ENCODE results near the gene SYNPO2L. TPM values are rescaled to one million over a fixed set of nuclear protein-coding genes. Genes with fewer than 3 reads are reported as not detected.
"Not testable (repeated sequence)": the region's sequence is repeated elsewhere in the genome, so short reads cannot be mapped to it uniquely, and the experiment has no call there.

SYNPO2L gene
- total and polyA plus RNA-seq, 4 donors, result 0.11 to 1.5 (median 0.54) TPM; not detected in 1

DNA sequence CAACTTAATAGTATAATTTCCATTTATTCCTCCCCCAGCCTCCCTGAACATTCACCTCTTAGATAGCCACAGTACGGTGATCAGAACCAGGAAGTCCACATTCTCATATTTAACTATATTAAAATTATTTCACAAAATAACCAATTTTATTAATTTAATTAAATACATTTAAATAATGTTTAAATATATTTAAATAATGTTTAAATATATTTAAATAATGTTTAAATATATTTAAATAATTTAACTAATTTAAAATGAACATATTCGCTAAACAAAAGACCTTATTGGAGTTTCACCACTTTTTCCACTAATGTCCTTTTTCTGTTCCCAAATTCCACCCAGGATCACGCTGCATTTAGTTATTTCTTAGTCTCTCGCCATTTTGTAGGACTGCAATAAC, 12.5 kb upstream of the SYNPO2L start:
- H3K27ac ChIP-seq (ENCODE audit: low read depth, low read length); H3K36me3 ChIP-seq (ENCODE audit: control insufficient read depth, insufficient read depth, low read length); H3K27me3 ChIP-seq (ENCODE audit: control insufficient read depth, insufficient read depth, low read length); H3K9me3 ChIP-seq (ENCODE audit: control insufficient read depth, insufficient read depth, low read length); DNase-seq (ENCODE audit: low read depth in 4 of 6, low spot score in 6 of 6); H3K4me3 ChIP-seq (ENCODE audit: low read depth, low read length); H3K4me1 ChIP-seq (ENCODE audit: control insufficient read depth, insufficient read depth, low read length): not testable (repeated sequence)
- no CpG with 5 or more reads among the region's 4 CpGs for WGBS (ENCODE audit: insufficient coverage)

DNA sequence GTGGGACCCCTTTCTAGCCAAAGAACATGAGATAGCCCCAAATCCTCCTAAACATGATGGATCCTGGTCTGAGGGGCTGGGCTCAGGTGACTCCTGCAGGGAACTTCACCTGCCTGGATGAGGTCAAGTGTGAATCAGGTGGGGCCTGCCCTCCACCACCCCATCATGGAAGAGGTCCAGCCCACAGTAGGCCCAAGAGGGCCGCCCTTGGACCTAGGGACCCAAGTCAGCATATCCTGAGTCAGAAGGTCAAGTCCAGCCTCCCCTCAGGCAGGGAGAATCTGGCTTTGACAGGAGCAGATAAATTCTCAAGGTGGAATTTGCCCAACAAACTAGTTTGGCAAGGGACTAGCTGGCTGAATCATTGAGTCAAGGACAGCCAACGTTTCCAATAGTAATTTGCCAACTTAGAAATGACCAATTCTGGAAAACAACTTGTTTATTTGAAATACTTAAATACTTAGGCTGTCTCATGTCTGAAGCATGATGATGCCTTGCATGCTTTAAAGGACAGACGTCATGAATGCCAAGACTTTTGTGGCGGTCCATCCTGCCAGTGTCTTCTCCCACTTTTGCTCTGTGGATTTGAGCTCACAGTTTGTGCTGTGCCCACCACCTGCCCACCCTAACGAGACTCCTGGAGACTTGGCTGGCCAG, 10.5 kb upstream of the SYNPO2L start:
- not testable (repeated sequence) for H3K27me3 ChIP-seq (ENCODE audit: control insufficient read depth, insufficient read depth, low read length); H3K36me3 ChIP-seq (ENCODE audit: control insufficient read depth, insufficient read depth, low read length); H3K4me3 ChIP-seq (ENCODE audit: low read depth, low read length); H3K27ac ChIP-seq (ENCODE audit: low read depth, low read length); H3K4me1 ChIP-seq (ENCODE audit: control insufficient read depth, insufficient read depth, low read length); H3K9me3 ChIP-seq (ENCODE audit: control insufficient read depth, insufficient read depth, low read length); DNase-seq (ENCODE audit: low read depth in 4 of 6, low spot score in 6 of 6)
- no CpG with 5 or more reads among the region's 5 CpGs for WGBS (ENCODE audit: insufficient coverage)

DNA sequence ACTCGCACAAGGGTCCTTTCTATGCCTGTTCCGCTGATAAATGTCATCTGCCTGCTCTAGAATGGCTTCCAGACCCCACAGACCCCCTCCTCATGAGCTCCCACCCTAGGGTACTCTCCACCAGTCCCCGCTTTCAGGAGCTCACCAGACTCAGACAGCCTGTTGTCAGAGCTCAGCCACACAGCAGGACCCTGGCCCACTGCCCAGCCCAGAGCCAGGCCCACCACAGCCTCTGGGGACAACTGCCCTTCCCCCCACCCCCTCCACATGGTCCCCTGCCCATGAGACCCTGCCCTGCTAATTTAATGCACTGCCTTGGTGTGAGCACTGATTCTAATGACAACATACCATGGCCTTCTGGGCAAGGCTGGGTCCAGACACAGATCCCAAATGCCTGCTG, 9.8 kb upstream of the SYNPO2L start:
- 25% methylated on average over 2 of the region's 3 CpGs for WGBS (ENCODE audit: insufficient coverage)
- not testable (repeated sequence) for H3K27ac ChIP-seq (ENCODE audit: low read depth, low read length); H3K4me3 ChIP-seq (ENCODE audit: low read depth, low read length)

DNA sequence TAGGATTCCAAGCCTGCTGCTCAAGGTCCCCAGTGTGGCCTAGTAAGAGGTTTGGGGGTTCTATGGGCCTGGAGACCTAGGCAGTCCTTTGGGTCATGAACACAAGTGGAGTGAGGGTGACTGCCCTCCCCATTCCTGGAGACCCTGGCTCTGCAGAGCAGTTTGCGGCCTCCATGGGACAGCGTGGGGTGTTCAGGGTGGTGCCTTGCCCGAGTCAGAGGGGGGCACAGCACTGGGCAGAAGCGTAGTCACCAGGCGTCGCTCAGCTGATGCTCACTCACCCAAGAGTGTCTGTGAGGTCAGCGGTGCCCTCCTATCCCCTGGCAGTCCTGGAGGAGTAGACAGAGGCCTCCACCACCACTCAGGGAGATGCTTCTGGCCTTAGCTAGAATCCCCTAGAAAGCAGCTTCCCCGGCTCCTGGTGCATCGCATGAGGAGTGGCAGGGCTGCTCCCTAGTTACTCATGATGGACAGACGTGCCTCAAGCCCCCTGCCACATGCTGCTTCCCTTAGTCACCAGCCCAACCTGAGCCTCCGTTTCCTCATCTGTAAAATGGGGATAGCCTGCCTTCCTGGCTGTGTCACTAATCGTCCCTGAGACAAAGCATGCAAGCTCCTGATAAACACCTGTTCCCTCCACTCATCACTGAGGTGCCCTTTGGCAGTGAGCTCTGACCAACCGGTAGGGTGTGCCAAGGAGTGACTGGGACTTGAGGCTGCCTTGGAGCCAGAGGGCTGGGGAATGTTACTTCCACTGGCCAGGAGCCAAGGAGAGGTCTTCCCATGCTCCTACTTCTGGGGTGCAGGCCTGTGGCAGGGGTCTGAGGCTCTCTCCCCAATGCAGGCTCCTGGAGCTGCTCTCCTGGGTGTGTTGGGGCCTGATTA, 8.6 kb upstream of the SYNPO2L start:
- H3K9me3 ChIP-seq (ENCODE audit: control insufficient read depth, insufficient read depth, low read length); H3K4me1 ChIP-seq (ENCODE audit: control insufficient read depth, insufficient read depth, low read length); H3K27me3 ChIP-seq (ENCODE audit: control insufficient read depth, insufficient read depth, low read length); H3K27ac ChIP-seq (ENCODE audit: low read depth, low read length); H3K36me3 ChIP-seq (ENCODE audit: control insufficient read depth, insufficient read depth, low read length); H3K4me3 ChIP-seq (ENCODE audit: low read depth, low read length); DNase-seq (ENCODE audit: low read depth in 4 of 6, low spot score in 6 of 6): not testable (repeated sequence)
- WGBS (ENCODE audit: insufficient coverage), result 83% methylated on average over 9 of the region's 13 CpGs

More for the DNA sequence above, 9.8 kb upstream of the SYNPO2L start:
- H3K9me3 ChIP-seq (ENCODE audit: control insufficient read depth, insufficient read depth, low read length); H3K4me1 ChIP-seq (ENCODE audit: control insufficient read depth, insufficient read depth, low read length); DNase-seq (ENCODE audit: low read depth in 4 of 6, low spot score in 6 of 6); H3K36me3 ChIP-seq (ENCODE audit: control insufficient read depth, insufficient read depth, low read length); H3K27me3 ChIP-seq (ENCODE audit: control insufficient read depth, insufficient read depth, low read length): not testable (repeated sequence)

DNA sequence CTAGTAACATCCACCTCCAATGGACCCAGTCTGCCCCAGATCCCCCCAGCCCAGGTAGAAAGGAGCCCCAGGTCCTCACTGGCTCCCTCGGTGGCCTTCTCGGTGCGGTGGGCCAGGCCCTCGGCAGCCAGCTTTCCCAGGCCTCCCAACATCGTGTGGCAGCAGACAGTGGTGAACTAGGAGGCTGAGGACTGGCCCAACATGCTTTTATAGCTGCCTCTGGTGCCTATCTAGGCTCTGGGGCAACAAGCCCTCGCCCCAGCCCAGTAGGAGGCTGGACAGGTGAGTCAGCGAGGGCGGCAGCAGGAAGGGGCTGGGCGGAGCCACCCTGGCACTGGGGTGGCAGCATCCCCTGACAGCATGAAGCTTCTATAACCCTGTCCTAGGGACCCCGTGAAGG, 7.8 kb upstream of the SYNPO2L start:
- H3K9me3 ChIP-seq (ENCODE audit: control insufficient read depth, insufficient read depth, low read length); DNase-seq (ENCODE audit: low read depth in 4 of 6, low spot score in 6 of 6); H3K4me3 ChIP-seq (ENCODE audit: low read depth, low read length); H3K4me1 ChIP-seq (ENCODE audit: control insufficient read depth, insufficient read depth, low read length); H3K36me3 ChIP-seq (ENCODE audit: control insufficient read depth, insufficient read depth, low read length); H3K27me3 ChIP-seq (ENCODE audit: control insufficient read depth, insufficient read depth, low read length); H3K27ac ChIP-seq (ENCODE audit: low read depth, low read length): not testable (repeated sequence)
- 82% methylated on average over 4 of the region's 10 CpGs for WGBS (ENCODE audit: insufficient coverage)

DNA sequence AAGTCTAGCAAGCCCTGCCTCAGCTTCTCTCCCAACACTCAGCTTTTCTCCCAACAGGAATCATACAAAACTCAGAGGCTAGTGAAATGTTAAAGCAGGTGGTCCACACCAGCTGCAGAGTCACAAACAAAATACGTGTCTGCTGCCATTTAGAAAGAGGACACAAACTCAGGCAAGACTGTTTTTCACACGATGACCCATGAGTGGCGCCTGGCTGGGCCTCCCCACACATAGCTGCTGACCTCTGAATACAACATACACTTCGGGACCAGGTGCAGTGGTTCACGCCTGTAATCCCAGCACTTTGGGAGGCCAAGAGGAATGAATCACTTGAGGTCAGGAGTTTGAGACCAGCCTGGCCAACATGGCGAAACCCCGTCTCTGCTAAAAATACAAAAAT, 6.9 kb upstream of the SYNPO2L start:
- H3K9me3 ChIP-seq (ENCODE audit: control insufficient read depth, insufficient read depth, low read length); H3K4me1 ChIP-seq (ENCODE audit: control insufficient read depth, insufficient read depth, low read length); H3K27me3 ChIP-seq (ENCODE audit: control insufficient read depth, insufficient read depth, low read length); DNase-seq (ENCODE audit: low read depth in 4 of 6, low spot score in 6 of 6); H3K4me3 ChIP-seq (ENCODE audit: low read depth, low read length); H3K36me3 ChIP-seq (ENCODE audit: control insufficient read depth, insufficient read depth, low read length); H3K27ac ChIP-seq (ENCODE audit: low read depth, low read length): not testable (repeated sequence)
- 80% methylated on average over 3 of the region's 7 CpGs for WGBS (ENCODE audit: insufficient coverage)

DNA sequence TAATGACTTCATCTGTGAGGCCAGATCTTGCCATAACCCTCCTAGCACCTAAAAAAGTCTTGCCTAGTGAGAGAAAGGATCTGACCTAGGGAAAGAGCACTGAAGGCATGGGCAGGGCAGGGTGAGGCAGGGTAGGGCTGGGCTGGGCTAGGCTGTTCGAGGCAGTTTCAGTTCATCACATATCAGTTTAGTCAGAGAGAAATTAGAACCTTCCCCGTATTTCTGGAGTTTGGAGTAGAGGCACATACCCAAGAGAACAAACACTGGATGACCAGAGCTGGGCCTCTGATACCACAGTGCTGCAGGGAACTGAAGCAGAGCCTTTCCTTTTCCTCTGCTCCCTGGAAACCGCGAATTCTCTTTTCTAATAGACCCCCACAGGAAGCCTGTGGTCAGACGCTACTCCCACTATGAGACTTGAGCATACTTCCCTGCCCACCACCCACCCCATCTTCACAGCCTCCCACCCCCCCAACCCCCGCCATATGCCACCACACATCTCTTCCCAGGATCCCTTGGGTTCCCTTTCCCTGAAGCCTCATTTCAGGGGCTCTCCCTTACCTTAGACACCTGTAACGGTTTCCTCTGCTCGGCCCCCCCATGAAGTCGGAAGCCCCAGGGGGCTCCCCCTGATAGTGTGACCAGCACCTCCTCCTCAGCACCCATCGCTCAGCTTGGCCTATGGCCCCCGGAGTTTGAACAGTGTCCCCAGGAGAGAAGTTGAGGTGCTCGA, 406 bp downstream of the SYNPO2L start:
- no peaks in the 10 kb centered on the region for H3K27me3 ChIP-seq (ENCODE audit: control insufficient read depth, insufficient read depth, low read length)
- 84% methylated on average over 10 of the region's 12 CpGs for WGBS (ENCODE audit: insufficient coverage)
- DNase-seq (ENCODE audit: low read depth in 4 of 6, low spot score in 6 of 6), result no peak
- H3K4me3 ChIP-seq (ENCODE audit: low read depth, low read length), result no peak overlapping the region
- H3K9me3 ChIP-seq (ENCODE audit: control insufficient read depth, insufficient read depth, low read length), result no peaks in the 10 kb centered on the region
- peaks cover 8% of the 10 kb centered on the region for H3K36me3 ChIP-seq (ENCODE audit: control insufficient read depth, insufficient read depth, low read length)
- H3K27ac ChIP-seq (ENCODE audit: low read depth, low read length), result no peak overlapping the region
- peaks cover 6% of the 10 kb centered on the region for H3K4me1 ChIP-seq (ENCODE audit: control insufficient read depth, insufficient read depth, low read length)

DNA sequence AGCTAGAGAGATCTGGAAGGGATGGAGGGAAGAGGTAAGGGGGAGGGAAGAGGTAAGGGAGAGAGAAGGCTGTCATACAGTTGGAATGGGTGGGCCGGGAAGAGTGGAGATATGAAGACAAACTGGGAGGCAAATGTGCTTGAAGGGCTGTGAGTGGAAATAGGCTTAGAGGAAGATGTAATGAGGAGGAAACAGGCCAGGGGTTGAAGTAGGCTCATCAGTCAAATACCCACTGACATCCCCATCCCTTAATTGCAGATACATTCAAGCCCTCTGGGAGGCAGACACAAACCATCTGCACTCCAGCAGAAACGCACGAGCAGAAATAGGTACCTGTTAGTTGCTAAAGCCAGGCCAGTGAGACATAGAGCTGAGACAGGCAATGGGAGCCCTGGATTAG, 2.1 kb downstream of the SYNPO2L start:
- Histone ChIP-seq H3K27me3 (ENCODE audit: control insufficient read depth, insufficient read depth, low read length) (no peaks in the 10 kb centered on the region), H3K9me3 (ENCODE audit: control insufficient read depth, insufficient read depth, low read length) (no peaks in the 10 kb centered on the region), H3K4me1 (ENCODE audit: control insufficient read depth, insufficient read depth, low read length) (peaks cover 13% of the 10 kb centered on the region), H3K27ac (ENCODE audit: low read depth, low read length) (no peak overlapping the region), H3K4me3 (ENCODE audit: low read depth, low read length) (no peak overlapping the region), H3K36me3 (ENCODE audit: control insufficient read depth, insufficient read depth, low read length) (peaks cover 8% of the 10 kb centered on the region)
- 77% methylated on average over 3 of the region's 3 CpGs for WGBS (ENCODE audit: insufficient coverage)
- DNase-seq (ENCODE audit: low read depth in 4 of 6, low spot score in 6 of 6), result no peak

DNA sequence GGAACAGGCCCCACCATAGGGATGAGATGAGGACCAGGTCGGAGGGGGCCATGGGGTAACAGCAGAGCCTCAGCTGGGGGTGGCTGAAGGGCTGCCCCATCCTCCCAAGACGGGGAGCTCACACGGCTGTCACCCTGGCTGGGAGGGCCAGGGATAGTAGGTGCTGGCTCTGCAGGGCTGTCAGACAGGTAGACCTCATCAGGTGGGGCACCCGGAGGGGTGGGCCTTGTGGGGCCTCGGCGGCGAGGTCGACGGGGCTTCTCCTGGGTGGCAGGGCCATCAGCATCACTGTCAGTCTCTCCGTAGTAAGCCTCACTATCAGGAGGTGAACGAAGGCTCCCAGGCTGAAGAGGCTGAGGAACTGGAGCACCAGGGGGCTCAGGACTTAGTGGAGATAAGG, 2.6 kb downstream of the SYNPO2L start:
- DNase-seq (ENCODE audit: low read depth in 4 of 6, low spot score in 6 of 6), result no peak
- peaks cover 8% of the 10 kb centered on the region for H3K36me3 ChIP-seq (ENCODE audit: control insufficient read depth, insufficient read depth, low read length)
- H3K4me1 ChIP-seq (ENCODE audit: control insufficient read depth, insufficient read depth, low read length), result peaks cover 19% of the 10 kb centered on the region
- no peak overlapping the region for H3K27ac ChIP-seq (ENCODE audit: low read depth, low read length)
- no peaks in the 10 kb centered on the region for H3K27me3 ChIP-seq (ENCODE audit: control insufficient read depth, insufficient read depth, low read length)
- 92% methylated on average over 11 of the region's 11 CpGs for WGBS (ENCODE audit: insufficient coverage)
- H3K9me3 ChIP-seq (ENCODE audit: control insufficient read depth, insufficient read depth, low read length), result no peaks in the 10 kb centered on the region
- H3K4me3 ChIP-seq (ENCODE audit: low read depth, low read length), result no peak overlapping the region

All from spinal cord (tissue), 10 donors.